ENCODE measurements around the gene PHLDA3.
"Not testable (repeated sequence)": the region's sequence is repeated elsewhere in the genome, so short reads cannot be mapped to it uniquely, and the experiment has no call there.

PHLDA3 gene

GRCh38 chr1:201493757-201494617 lies 25.0 kb upstream of the PHLDA3 start:
- H3K4me3 Mint-ChIP-seq: peak overlapping the region; percentile 47 to 64 (median 59)
- peaks cover 79% of the 10 kb centered on the region for H3K4me1 Mint-ChIP-seq
- H3K9me3 Mint-ChIP-seq: peaks cover 5% of the 10 kb centered on the region
- no peak for TF ChIP-seq CTCF (IDR thresholded peaks at IDR 0.05; ENCODE audit: unreplicated experiment in 3 of 3)
- H3K36me3 Mint-ChIP-seq (ENCODE audit: low read depth): no peaks in the 10 kb centered on the region
- H3K27me3 Mint-ChIP-seq (ENCODE audit: low read depth): peaks cover 14% of the 10 kb centered on the region
- peak overlapping the region; percentile 98 to 99 (median 98) for H3K27ac Mint-ChIP-seq

- H3K4me1 Mint-ChIP-seq: peaks cover 78% of the 10 kb centered on the region
- H3K9me3 Mint-ChIP-seq; H3K36me3 Mint-ChIP-seq (ENCODE audit: low read depth): not testable (repeated sequence)
- H3K27ac Mint-ChIP-seq: peak overlapping the region; percentile 98 to 99 (median 98)
- peak overlapping the region in 1 of 3 experiments; percentile 39 for H3K4me3 Mint-ChIP-seq
- H3K27me3 Mint-ChIP-seq (ENCODE audit: low read depth): peaks cover 15% of the 10 kb centered on the region
Measured at GRCh38 chr1:201493026-201493656, 24.2 kb upstream of the PHLDA3 start.

- H3K4me1 Mint-ChIP-seq: peaks cover 82% of the 10 kb centered on the region
- H3K27me3 Mint-ChIP-seq (ENCODE audit: low read depth): peaks cover 12% of the 10 kb centered on the region
- H3K4me3 Mint-ChIP-seq: no peak overlapping the region
- H3K36me3 Mint-ChIP-seq (ENCODE audit: low read depth): no peaks in the 10 kb centered on the region
- peaks cover 5% of the 10 kb centered on the region for H3K9me3 Mint-ChIP-seq
- H3K27ac Mint-ChIP-seq: peak overlapping the region; percentile 59 to 97 (median 88)
- no peak for TF ChIP-seq CTCF (IDR thresholded peaks at IDR 0.05; ENCODE audit: unreplicated experiment in 3 of 3)
Measured at GRCh38 chr1:201491896-201492511, 23.0 kb upstream of the PHLDA3 start.

- Mint-ChIP-seq H3K4me3 (no peak overlapping the region), H3K27me3 (ENCODE audit: low read depth) (peaks cover 8% of the 10 kb centered on the region)
Measured at GRCh38 chr1:201490708-201491131, 21.7 kb upstream of the PHLDA3 start.

GRCh38 chr1:201489643-201490261 lies 20.8 kb upstream of the PHLDA3 start:
- no peak for TF ChIP-seq CTCF (IDR thresholded peaks at IDR 0.05; ENCODE audit: unreplicated experiment in 3 of 3)

More at GRCh38 chr1:201490708-201491131, 21.7 kb upstream of the PHLDA3 start:
- peaks cover 81% of the 10 kb centered on the region for H3K4me1 Mint-ChIP-seq
- peaks cover 5% of the 10 kb centered on the region for H3K9me3 Mint-ChIP-seq
- peak overlapping the region; percentile 17 to 91 (median 88) for H3K27ac Mint-ChIP-seq
- H3K36me3 Mint-ChIP-seq (ENCODE audit: low read depth): no peaks in the 10 kb centered on the region
- no peak for TF ChIP-seq CTCF (IDR thresholded peaks at IDR 0.05; ENCODE audit: unreplicated experiment in 3 of 3)

More at GRCh38 chr1:201489643-201490261, 20.8 kb upstream of the PHLDA3 start:
- H3K36me3 Mint-ChIP-seq (ENCODE audit: low read depth): no peaks in the 10 kb centered on the region
- peaks cover 5% of the 10 kb centered on the region for H3K9me3 Mint-ChIP-seq
- H3K27me3 Mint-ChIP-seq (ENCODE audit: low read depth): peaks cover 8% of the 10 kb centered on the region
- peaks cover 76% of the 10 kb centered on the region for H3K4me1 Mint-ChIP-seq
- peak overlapping the region; percentile 65 to 91 (median 88) for H3K27ac Mint-ChIP-seq
- H3K4me3 Mint-ChIP-seq: no peak overlapping the region
